NCI-H2196 treated with DMSO at 0.1 percent for 48 hours (cell line): ENCODE data around the gene CAMKK2.
"Not testable (repeated sequence)": the region's sequence is repeated elsewhere in the genome, so short reads cannot be mapped to it uniquely, and the experiment has no call there.

Experiments used
- DNase-seq: peaks from one replicate; lab custom pipeline; 2025; ENCODE audit not compliant: unreplicated experiment; lab: John Stamatoyannopoulos, UW

Gene CAMKK2

GRCh38 chr12:121202407-121203355, 93.8 kb downstream of the CAMKK2 start:
- no peak for DNase-seq

DNA sequence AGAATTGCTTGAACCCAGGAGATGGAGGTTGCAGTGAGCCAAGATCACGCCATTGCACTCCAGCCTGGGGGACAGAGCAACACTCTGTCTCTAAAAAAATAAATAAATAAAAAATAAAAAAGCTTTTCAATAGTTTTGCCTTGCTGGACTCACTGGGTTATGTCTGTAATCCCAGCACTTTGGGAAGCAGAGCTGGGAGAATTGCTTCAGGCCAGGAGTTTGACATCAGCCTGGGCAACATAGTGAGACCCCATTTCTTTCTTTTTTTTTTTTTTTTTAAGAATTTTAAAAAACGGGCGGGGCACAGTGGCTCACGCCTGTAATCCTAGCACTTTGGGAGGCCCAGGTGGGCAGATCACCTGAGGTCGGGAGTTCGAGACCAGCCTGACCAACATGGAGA, 95.4 kb downstream of the CAMKK2 start:
- not testable (repeated sequence) for DNase-seq

GRCh38 chr12:121198949-121199348, 97.6 kb downstream of the CAMKK2 start:
- no peak for DNase-seq

GRCh38 chr12:121196902-121197301, 99.6 kb downstream of the CAMKK2 start:
- no peak for DNase-seq

DNA sequence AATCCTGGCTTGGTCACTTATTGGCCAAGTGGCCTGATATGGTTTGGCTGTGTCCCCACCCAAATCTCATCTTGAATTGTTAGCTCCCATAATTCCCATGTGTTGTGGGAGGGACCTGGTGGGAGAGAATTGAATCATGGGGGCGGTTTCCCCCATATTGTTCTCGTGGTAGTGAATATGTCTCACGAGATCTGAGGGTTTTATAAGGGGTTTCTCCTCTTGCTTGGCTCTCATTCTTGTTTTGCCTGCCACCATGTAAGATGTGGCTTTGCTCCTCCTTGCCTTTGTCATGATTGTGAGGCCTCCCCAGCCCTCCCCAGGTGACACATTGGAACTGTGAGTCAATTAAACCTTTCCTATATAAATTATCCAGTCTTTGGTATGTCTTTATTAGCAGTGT, 105.4 kb downstream of the CAMKK2 start:
- DNase-seq: no peak

- DNase-seq: no peak
Measured at GRCh38 chr12:121190523-121191031, 105.9 kb downstream of the CAMKK2 start.

- no peak for DNase-seq
Measured at GRCh38 chr12:121189619-121190155, 106.8 kb downstream of the CAMKK2 start.

GRCh38 chr12:121189131-121189530, 107.4 kb downstream of the CAMKK2 start:
- DNase-seq: no peak

DNA sequence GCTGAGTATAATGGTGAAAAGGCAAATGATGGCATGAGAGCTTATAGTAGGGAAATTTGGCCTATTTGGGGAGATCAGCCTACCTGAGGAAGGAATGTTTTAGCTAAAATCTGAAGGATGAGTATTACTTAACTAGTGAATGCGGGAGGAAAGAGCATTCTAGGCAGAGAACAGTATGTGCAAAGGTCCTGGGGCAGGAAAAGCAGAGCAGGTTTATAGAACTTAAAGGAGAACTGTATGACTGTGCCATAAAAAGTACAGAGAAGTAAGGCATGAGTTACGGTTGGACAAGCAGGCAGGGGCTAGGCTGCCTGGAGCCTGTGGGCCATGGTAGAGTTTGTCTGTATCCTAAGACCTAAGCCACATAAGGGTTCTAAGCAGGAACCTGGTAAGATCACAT, 108.3 kb downstream of the CAMKK2 start:
- DNase-seq: no peak
